Epithelial cell of alveolus of lung (primary cell): ENCODE results near the gene IAH1. TPM values are rescaled to one million over a fixed set of nuclear protein-coding genes. Genes with fewer than 3 reads are reported as not detected.

Source experiments
- total RNA-seq: library from RNA; depleted of rRNA; stranded (reverse); fragments of >200 nt; gene quantifications from 2 replicates; pipeline ENCODE4 v1.2.1, GENCODE V29; 2015

IAH1 gene, protein sequence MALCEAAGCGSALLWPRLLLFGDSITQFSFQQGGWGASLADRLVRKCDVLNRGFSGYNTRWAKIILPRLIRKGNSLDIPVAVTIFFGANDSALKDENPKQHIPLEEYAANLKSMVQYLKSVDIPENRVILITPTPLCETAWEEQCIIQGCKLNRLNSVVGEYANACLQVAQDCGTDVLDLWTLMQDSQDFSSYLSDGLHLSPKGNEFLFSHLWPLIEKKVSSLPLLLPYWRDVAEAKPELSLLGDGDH
- 71.5 and 76.7 TPM in 2 replicates for total RNA-seq

DNA sequence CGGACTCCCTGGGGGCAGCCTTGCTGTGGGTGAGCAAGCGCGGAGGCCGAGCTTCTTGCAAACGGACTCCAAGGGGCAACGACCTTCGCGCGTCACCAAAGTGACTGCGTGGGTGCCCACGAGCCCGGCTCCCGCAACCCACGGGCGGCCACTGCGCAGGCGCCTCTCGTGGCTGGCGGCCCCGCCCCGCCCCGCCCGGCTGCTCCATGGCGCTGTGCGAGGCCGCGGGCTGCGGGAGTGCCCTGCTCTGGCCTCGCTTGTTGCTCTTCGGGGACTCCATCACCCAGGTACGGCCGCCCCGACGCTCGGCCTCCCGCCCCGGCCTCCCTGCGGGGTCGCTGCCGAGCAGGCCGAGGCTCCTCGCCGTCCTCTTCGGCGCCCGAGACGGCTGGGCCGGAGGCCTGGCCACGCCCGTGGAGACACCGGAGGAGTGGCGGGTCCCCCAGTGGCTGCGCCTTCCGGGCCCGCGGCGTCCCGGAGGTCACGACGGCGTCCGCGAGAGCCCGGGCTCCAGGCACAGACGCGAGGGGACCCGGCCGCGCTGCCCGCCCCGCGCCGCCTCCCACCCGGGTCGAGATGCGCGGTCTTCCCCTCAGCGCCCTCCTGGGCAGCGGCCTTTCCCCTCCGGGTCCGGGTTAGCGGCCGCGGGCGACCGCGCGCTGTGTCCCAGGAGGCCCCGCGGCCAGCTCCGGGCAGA lies at the start of gene IAH1:
IAH1 (plus strand) TSS at position 191 of the 697 bp plus-strand sequence; CDS start at position 207, 16 bp downstream.

Other genes starting within 250 kb of the IAH1 start
- gene ITGB1BP1, start 51.0 kb upstream of the IAH1 start, total RNA-seq, result 50.1 and 61.8 TPM in 2 replicates
- gene CPSF3, start 50.9 kb upstream of the IAH1 start, total RNA-seq, result 46.7 and 50.9 TPM in 2 replicates
- 24.3 and 32.7 TPM in 2 replicates for gene ADAM17, start 81.3 kb downstream of the IAH1 start, total RNA-seq
- 281 and 358 TPM in 2 replicates for gene YWHAQ, start 156.4 kb downstream of the IAH1 start, total RNA-seq